CD14-positive monocyte (primary cell): Measurements from ENCODE around the gene CTCF. TPM values are rescaled to one million over a fixed set of nuclear protein-coding genes. Genes with fewer than 3 reads are reported as not detected.
A peak's percentile ranks its signal among the peaks of the same experiment; 100 is the strongest.

ENCODE experiments used
- DNase-seq, 3 donors: peaks; one replicate each; pipeline ENCODE4 v3.0.0-alpha.2; 2011 to 2022
- H2AFZ ChIP-seq: 2 replicates; pipeline ENCODE4 v1.6.0; 2012; ENCODE audit warnings: mild to moderate bottlenecking, low read depth, low read length, inconsistent platforms; ENCODE audit not compliant: insufficient read depth, poor library complexity, severe bottlenecking
- H3K27ac ChIP-seq, 2 donors: 1 replicate in 1 of 2; 2 replicates in 1 of 2; pipeline ENCODE4 v1.5.1; 2012 to 2013; ENCODE audit warnings: low read length in 2 of 2, control low read depth in 1 of 2, inconsistent platforms in 1 of 2, low read depth in 1 of 2, mild to moderate bottlenecking in 1 of 2
- H3K27me3 ChIP-seq, 2 donors: one replicate each; pipeline versions ENCODE4 v1.6.0 to v1.6.1; 2011 to 2013; ENCODE audit warnings: low read length in 2 of 2; ENCODE audit not compliant: control insufficient read depth in 2 of 2, insufficient read depth in 2 of 2
- H3K36me3 ChIP-seq, 2 donors: replicated peaks in 1 of 2; 1 replicate in 1 of 2; 2 replicates in 1 of 2; pipeline versions ENCODE4 v1.5.1 to v1.6.1; 2012 to 2013; ENCODE audit warnings: low read length in 2 of 2, control low read depth in 1 of 2, inconsistent platforms in 1 of 2, mild to moderate bottlenecking in 1 of 2; ENCODE audit not compliant: insufficient read depth in 2 of 2, control insufficient read depth in 1 of 2
- H3K4me1 ChIP-seq, 2 donors: 1 replicate in 1 of 2; 2 replicates in 1 of 2; pipeline versions ENCODE4 v1.5.1 to v1.6.1; 2012 to 2013; ENCODE audit warnings: low read length in 2 of 2, control low read depth in 1 of 2, inconsistent platforms in 1 of 2, mild to moderate bottlenecking in 1 of 2, moderate library complexity in 1 of 2; ENCODE audit not compliant: insufficient read depth in 2 of 2, control insufficient read depth in 1 of 2
- H3K4me2 ChIP-seq: replicated peaks from 2 replicates; pipeline ENCODE3; 2012; ENCODE audit warnings: low read length, moderate library complexity, mild to moderate bottlenecking; ENCODE audit not compliant: poor library complexity, severe bottlenecking; ENCODE audit errors: extremely low read depth
- H3K4me3 ChIP-seq, 3 experiments: fragments of 200-600 bp in 1 of 3; sonication (generic) in 1 of 3; replicated peaks in 1 of 3; 1 replicate in 2 of 3; 2 replicates in 1 of 3; pipeline ENCODE4 v1.5.1; 2011 to 2013; ENCODE audit warnings: low read length in 3 of 3, mild to moderate bottlenecking in 3 of 3, control low read depth in 2 of 3, low read depth in 2 of 3, inconsistent platforms in 1 of 3, moderate library complexity in 1 of 3
- H3K79me2 ChIP-seq: 2 replicates; pipeline ENCODE4 v1.6.0; 2012; ENCODE audit warnings: mild to moderate bottlenecking, control low read depth, inconsistent platforms, low read length, moderate library complexity; ENCODE audit not compliant: insufficient read depth
- H3K9ac ChIP-seq: 2 replicates; pipeline ENCODE4 v1.6.0; 2017; ENCODE audit warnings: low read length, mild to moderate bottlenecking; ENCODE audit not compliant: insufficient read depth, poor library complexity, severe bottlenecking
- H3K9me3 ChIP-seq, 2 donors: replicated peaks in 1 of 2; 1 replicate in 1 of 2; 2 replicates in 1 of 2; pipeline versions ENCODE4 v1.5.1 to v1.6.1; 2012 to 2013; ENCODE audit warnings: low read length in 2 of 2, control low read depth in 1 of 2; ENCODE audit not compliant: control insufficient read depth in 1 of 2, insufficient read depth in 1 of 2
- H4K20me1 ChIP-seq: 2 replicates; pipeline ENCODE4 v1.6.0; 2012; ENCODE audit warnings: mild to moderate bottlenecking, low read length, control low read depth, moderate library complexity; ENCODE audit not compliant: insufficient read depth
- H3K27ac Mint-ChIP-seq, 7 donors: one replicate each; pipeline ENCODE4 v1.8.0; 2020; ENCODE audit warnings: mild to moderate bottlenecking in 7 of 7, mixed read lengths in 7 of 7, moderate library complexity in 6 of 7, inconsistent platforms in 2 of 7
- H3K27me3 Mint-ChIP-seq, 3 donors: one replicate each; pipeline ENCODE4 v1.8.0; 2021 to 2022; ENCODE audit warnings: low read depth in 3 of 3, mild to moderate bottlenecking in 3 of 3, mixed read lengths in 3 of 3, moderate library complexity in 3 of 3, inconsistent platforms in 1 of 3
- H3K36me3 Mint-ChIP-seq, 2 donors: one replicate each; pipeline ENCODE4 v1.8.0; 2020; ENCODE audit warnings: mixed read lengths in 2 of 2, inconsistent platforms in 1 of 2, mild to moderate bottlenecking in 1 of 2
- H3K4me1 Mint-ChIP-seq: one replicate; pipeline ENCODE4 v1.8.0; 2020; ENCODE audit warnings: mild to moderate bottlenecking, mixed read lengths
- H3K4me3 Mint-ChIP-seq, 2 donors: one replicate each; pipeline ENCODE4 v1.8.0; 2020; ENCODE audit warnings: mild to moderate bottlenecking in 2 of 2, mixed read lengths in 2 of 2, moderate library complexity in 1 of 2
- H3K9me3 Mint-ChIP-seq, 7 donors: one replicate each; pipeline ENCODE4 v1.8.0; 2020 to 2022; ENCODE audit warnings: mixed read lengths in 7 of 7, mild to moderate bottlenecking in 6 of 7, moderate library complexity in 6 of 7, inconsistent platforms in 2 of 7
- whole genome bisulfite sequencing: methylation state at CpG from one replicate; pipeline ENCODE4 v1.1.5; 2013; ENCODE audit warnings: missing lambda C conversion rate; ENCODE audit not compliant: insufficient coverage; 5-methylcytosine and 5-hydroxymethylcytosine counted together
- intact Hi-C, 2 donors: fragments of 100-400 bp; cut with micrococcal nuclease; formaldehyde crosslinking; loops; one replicate each; pipeline versions ENCODE4 v1.15.0 to v1.15.1; 2023
- polyA plus RNA-seq, 3 donors: library from polyadenylated mRNA; depleted of rRNA in 1 of 3; unstranded in 2 of 3; stranded (reverse) in 1 of 3; fragments of 300-500 nt in 2 of 3; fragments of >200 nt in 1 of 3; fragmentation: Illumina TruSeq in 2 of 3; gene quantifications; 1 replicate in 2 of 3; 2 replicates in 1 of 3; pipeline ENCODE4 v1.2.3, GENCODE V29; 2012 to 2021
- TF ChIP-seq, protein P1 (sequence below): fragments of 200-600 bp; IDR thresholded peaks from one replicate; pipeline ENCODE4 v1.8.0; 2022; ENCODE audit warnings: antibody characterized with exemption, mild to moderate bottlenecking

Gene CTCF
- polyA plus RNA-seq, 3 donors = 8.4 to 29.9 (median 17.7) TPM

DNA sequence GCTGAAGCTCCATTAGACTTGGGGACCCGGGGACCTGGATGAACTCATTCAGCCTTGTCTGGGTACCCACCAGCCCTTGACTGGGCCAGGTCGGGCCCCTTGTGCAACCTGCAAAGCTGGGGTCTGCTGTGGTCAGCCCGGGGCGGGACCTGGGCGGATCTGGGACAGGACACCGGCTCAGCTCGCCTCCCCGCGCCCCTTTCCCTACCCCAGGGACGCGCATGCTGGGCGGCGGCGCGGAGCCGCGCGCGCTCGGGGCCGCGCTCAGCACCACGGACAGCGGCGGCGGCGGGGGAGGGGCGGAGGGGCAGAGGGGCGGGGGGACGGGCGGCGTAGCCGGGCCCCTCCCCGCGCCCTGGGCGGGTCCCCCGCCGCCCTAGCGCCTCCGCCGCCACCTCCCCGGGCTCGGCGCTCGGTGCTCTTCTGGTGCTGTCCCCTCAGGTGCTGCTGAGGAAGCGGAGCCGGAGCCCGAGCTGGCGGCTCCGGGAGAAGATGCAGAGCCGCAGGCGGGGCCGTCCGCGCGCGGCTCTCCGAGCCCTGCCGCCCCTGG lies 90.3 kb downstream of the CTCF start:
- Histone ChIP-seq H2AFZ (no peak overlapping the region), H3K4me1 (no peaks in the 10 kb centered on the region), H3K27me3 (no peaks in the 10 kb centered on the region), H3K4me3 (no peak overlapping the region), H3K9me3 (no peaks in the 10 kb centered on the region), H4K20me1 (no peaks in the 10 kb centered on the region), H3K36me3 (peaks cover 0 to 2% of the 10 kb centered on the region in 2 donors), H3K27ac (no peak overlapping the region), H3K9ac (no peak overlapping the region), H3K4me2 (no peak overlapping the region), H3K79me2 (no peaks in the 10 kb centered on the region)
- WGBS = 64% methylated on average over 36 of the region's 59 CpGs
- intact Hi-C loops = no loop called here
- H3K4me1 Mint-ChIP-seq = no peaks in the 10 kb centered on the region
- H3K4me3 Mint-ChIP-seq = no peak overlapping the region
- H3K27me3 Mint-ChIP-seq = peaks cover 2 to 6% (median 5%) of the 10 kb centered on the region in 3 donors
- TF ChIP-seq, protein P1, sequence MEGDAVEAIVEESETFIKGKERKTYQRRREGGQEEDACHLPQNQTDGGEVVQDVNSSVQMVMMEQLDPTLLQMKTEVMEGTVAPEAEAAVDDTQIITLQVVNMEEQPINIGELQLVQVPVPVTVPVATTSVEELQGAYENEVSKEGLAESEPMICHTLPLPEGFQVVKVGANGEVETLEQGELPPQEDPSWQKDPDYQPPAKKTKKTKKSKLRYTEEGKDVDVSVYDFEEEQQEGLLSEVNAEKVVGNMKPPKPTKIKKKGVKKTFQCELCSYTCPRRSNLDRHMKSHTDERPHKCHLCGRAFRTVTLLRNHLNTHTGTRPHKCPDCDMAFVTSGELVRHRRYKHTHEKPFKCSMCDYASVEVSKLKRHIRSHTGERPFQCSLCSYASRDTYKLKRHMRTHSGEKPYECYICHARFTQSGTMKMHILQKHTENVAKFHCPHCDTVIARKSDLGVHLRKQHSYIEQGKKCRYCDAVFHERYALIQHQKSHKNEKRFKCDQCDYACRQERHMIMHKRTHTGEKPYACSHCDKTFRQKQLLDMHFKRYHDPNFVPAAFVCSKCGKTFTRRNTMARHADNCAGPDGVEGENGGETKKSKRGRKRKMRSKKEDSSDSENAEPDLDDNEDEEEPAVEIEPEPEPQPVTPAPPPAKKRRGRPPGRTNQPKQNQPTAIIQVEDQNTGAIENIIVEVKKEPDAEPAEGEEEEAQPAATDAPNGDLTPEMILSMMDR = no peak
- peaks cover 3 to 10% of the 10 kb centered on the region in 2 donors for H3K36me3 Mint-ChIP-seq
- H3K9me3 Mint-ChIP-seq = peaks cover 0 to 1% (median 0%) of the 10 kb centered on the region in 7 donors
- no peak overlapping the region for H3K27ac Mint-ChIP-seq
- peak in 1 of 3 donors; percentile 3 for DNase-seq

DNA sequence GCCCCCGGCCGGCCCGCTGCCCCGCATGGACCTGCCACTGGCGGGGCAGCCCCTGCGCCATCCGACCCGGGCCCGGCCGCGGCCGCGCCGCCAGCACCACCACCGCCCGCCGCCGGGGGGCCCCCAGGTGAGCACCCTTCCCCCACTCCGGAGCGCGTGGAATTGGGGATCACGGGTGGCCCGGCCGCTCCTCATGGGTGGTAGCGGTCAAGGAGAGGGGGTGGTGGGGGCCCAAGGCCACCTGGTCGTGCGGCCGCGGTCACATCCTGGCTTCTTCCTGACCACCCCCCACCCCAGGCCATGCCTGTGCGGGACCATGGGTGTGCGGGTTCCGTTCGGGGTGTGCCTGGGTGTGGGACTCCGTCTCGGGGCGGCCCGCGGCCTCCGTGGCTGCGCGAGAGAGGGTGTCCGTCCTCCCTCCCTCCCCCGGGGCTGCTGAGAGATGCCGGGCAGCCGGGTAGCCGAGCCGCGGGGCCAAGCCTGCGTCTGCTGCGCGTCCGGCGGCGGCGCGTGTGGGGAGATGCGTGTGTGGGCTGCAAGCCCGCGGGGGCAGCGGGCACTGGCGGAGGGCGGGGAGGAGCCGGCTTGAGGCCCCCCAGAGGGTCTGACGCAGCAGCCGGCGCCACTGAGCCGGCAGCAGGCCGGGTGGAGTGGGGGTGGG lies 90.9 kb downstream of the CTCF start:
- H3K4me2 ChIP-seq = no peak overlapping the region

More for the DNA sequence above, 90.9 kb downstream of the CTCF start:
- peaks cover 0 to 4% of the 10 kb centered on the region in 2 donors for H3K36me3 ChIP-seq
- TF ChIP-seq, protein P1 = no peak
- peaks cover 0 to 1% (median 0%) of the 10 kb centered on the region in 7 donors for H3K9me3 Mint-ChIP-seq
- no peaks in the 10 kb centered on the region for H3K4me1 ChIP-seq
- no peaks in the 10 kb centered on the region for H4K20me1 ChIP-seq
- H3K27me3 Mint-ChIP-seq = peaks cover 2 to 6% (median 5%) of the 10 kb centered on the region in 3 donors
- peak in 1 of 3 donors; percentile 2 for DNase-seq
- intact Hi-C loops = no loop called here
- no peaks in the 10 kb centered on the region for H3K79me2 ChIP-seq
- no peak overlapping the region for H3K4me3 Mint-ChIP-seq
- 91% methylated on average over 27 of the region's 68 CpGs for WGBS
- no peaks in the 10 kb centered on the region for H3K27me3 ChIP-seq
- peaks cover 7 to 12% of the 10 kb centered on the region in 2 donors for H3K36me3 Mint-ChIP-seq
- no peaks in the 10 kb centered on the region for H3K4me1 Mint-ChIP-seq
- no peak overlapping the region for H3K27ac Mint-ChIP-seq
- H2AFZ ChIP-seq = no peak overlapping the region
- no peak overlapping the region for H3K27ac ChIP-seq
- no peaks in the 10 kb centered on the region for H3K9me3 ChIP-seq
- no peak overlapping the region for H3K9ac ChIP-seq
- no peak overlapping the region for H3K4me3 ChIP-seq
